ENCODE results near the gene MAN2A1.

MAN2A1 gene

GRCh38 chr5:109708813-109709212 lies 19.1 kb downstream of the MAN2A1 start:
- no peak for DNase-seq

- DNase-seq = no peak
Measured at GRCh38 chr5:109709225-109709624, 19.5 kb downstream of the MAN2A1 start.

GRCh38 chr5:109711673-109712072 lies 21.9 kb downstream of the MAN2A1 start:
- no peak for DNase-seq

- DNase-seq = no peak
Measured at GRCh38 chr5:109713453-109713852, 23.7 kb downstream of the MAN2A1 start.

- no peak for DNase-seq
Measured at GRCh38 chr5:109714592-109714991, 24.9 kb downstream of the MAN2A1 start.

GRCh38 chr5:109718216-109718615 lies 28.5 kb downstream of the MAN2A1 start:
- no peak for DNase-seq

- no peak for DNase-seq
Measured at GRCh38 chr5:109718632-109719031, 28.9 kb downstream of the MAN2A1 start.

GRCh38 chr5:109719978-109720377 lies 30.3 kb downstream of the MAN2A1 start:
- no peak for DNase-seq

GRCh38 chr5:109721741-109722140 lies 32.0 kb downstream of the MAN2A1 start:
- no peak for DNase-seq

GRCh38 chr5:109723606-109724005 lies 33.9 kb downstream of the MAN2A1 start:
- no peak for DNase-seq

- DNase-seq = no peak
Measured at GRCh38 chr5:109725135-109725534, 35.4 kb downstream of the MAN2A1 start.

- DNase-seq = no peak
Measured at GRCh38 chr5:109739741-109740728, 50.3 kb downstream of the MAN2A1 start.

GRCh38 chr5:109740966-109741365 lies 51.2 kb downstream of the MAN2A1 start:
- no peak for DNase-seq

GRCh38 chr5:109741390-109741789 lies 51.7 kb downstream of the MAN2A1 start:
- no peak for DNase-seq

- DNase-seq = no peak
Measured at GRCh38 chr5:109743041-109743531, 53.4 kb downstream of the MAN2A1 start.

GRCh38 chr5:109743770-109744212 lies 54.1 kb downstream of the MAN2A1 start:
- no peak for DNase-seq

- no peak for DNase-seq
Measured at GRCh38 chr5:109744261-109744660, 54.5 kb downstream of the MAN2A1 start.

GRCh38 chr5:109748546-109748945 lies 58.8 kb downstream of the MAN2A1 start:
- DNase-seq = no peak

- no peak for DNase-seq
Measured at GRCh38 chr5:109750463-109750862, 60.7 kb downstream of the MAN2A1 start.

- DNase-seq = no peak
Measured at GRCh38 chr5:109753279-109753678, 63.6 kb downstream of the MAN2A1 start.

GRCh38 chr5:109754319-109754718 lies 64.6 kb downstream of the MAN2A1 start:
- no peak for DNase-seq

- DNase-seq = no peak
Measured at GRCh38 chr5:109755761-109756160, 66.0 kb downstream of the MAN2A1 start.

- no peak for DNase-seq
Measured at GRCh38 chr5:109756543-109757185, 66.9 kb downstream of the MAN2A1 start.

- no peak for DNase-seq
Measured at GRCh38 chr5:109757490-109757889, 67.8 kb downstream of the MAN2A1 start.

Measured in femur (tissue), 1 donor.